Hematopoietic multipotent progenitor cell treated with erythropoietin and hydrocortisone succinate and interleukin-3 and kit ligand, for 6 days (in vitro differentiated cells): ENCODE data around the gene CIAO3.
"Not testable (repeated sequence)": the region's sequence is repeated elsewhere in the genome, so short reads cannot be mapped to it uniquely, and the experiment has no call there.

Experiments used
- DNase-seq: peaks from one replicate; pipeline ENCODE4 v3.0.0-alpha.2; 2015

The CIAO3 gene

GRCh38 chr16:708019-708418 lies 32.8 kb downstream of the CIAO3 start:
- DNase-seq = no peak

- no peak for DNase-seq
Measured at GRCh38 chr16:707062-707538, 33.7 kb downstream of the CIAO3 start.

- no peak for DNase-seq
Measured at GRCh38 chr16:706189-707061, 34.4 kb downstream of the CIAO3 start.

GRCh38 chr16:705431-706188 lies 35.2 kb downstream of the CIAO3 start, which contains the start of gene FBXL16:
Gene FBXL16, minus strand, starts transcription at chr16:705801. Its CDS starts 8,396 bp downstream, at chr16:697405.
- no peak for DNase-seq

GRCh38 chr16:704552-705380 lies 36.0 kb downstream of the CIAO3 start:
- no peak for DNase-seq

GRCh38 chr16:704047-704446 lies 36.8 kb downstream of the CIAO3 start:
- DNase-seq = no peak

GRCh38 chr16:703406-703805 lies 37.4 kb downstream of the CIAO3 start:
- no peak for DNase-seq

GRCh38 chr16:702341-702740 lies 38.5 kb downstream of the CIAO3 start:
- no peak for DNase-seq

- no peak for DNase-seq
Measured at GRCh38 chr16:700684-701584, 39.9 kb downstream of the CIAO3 start.

- no peak for DNase-seq
Measured at GRCh38 chr16:698911-699671, 41.7 kb downstream of the CIAO3 start.

- peak; percentile 69 for DNase-seq
Measured at GRCh38 chr16:695355-696089, 45.3 kb downstream of the CIAO3 start.

- DNase-seq = no peak
Measured at GRCh38 chr16:694863-695354, 45.9 kb downstream of the CIAO3 start.

GRCh38 chr16:694187-694862 lies 46.5 kb downstream of the CIAO3 start:
- no peak for DNase-seq

GRCh38 chr16:693766-694165 lies 47.0 kb downstream of the CIAO3 start:
- DNase-seq = no peak

GRCh38 chr16:693364-693763 lies 47.4 kb downstream of the CIAO3 start:
- no peak for DNase-seq

GRCh38 chr16:692356-693108 lies 48.3 kb downstream of the CIAO3 start:
- DNase-seq = no peak

- not testable (repeated sequence) for DNase-seq
Measured at GRCh38 chr16:691242-691641, 49.6 kb downstream of the CIAO3 start.

- DNase-seq = no peak
Measured at GRCh38 chr16:689175-689897, 51.5 kb downstream of the CIAO3 start.
